ENCODE results near the gene NAV3.

Gene NAV3

DNA sequence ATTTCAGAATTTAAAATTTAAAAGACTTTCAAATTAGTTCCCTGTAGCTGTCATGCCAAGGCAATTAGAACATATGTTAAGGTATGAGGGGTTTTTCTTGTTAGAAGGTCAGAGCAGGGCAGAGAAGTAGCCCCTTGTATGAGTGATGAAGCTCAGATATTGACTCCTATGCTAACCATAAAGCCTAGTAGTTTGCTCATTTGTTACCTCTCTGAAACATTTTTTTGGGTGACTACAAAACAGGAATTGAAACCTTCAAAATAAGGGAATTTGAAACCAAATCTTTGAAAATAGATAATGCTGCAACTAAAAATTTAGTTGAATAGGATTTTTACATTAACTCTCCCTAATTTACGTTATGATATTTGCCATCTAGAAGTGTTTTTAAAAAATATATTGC is 333.5 kb downstream of the NAV3 start:
- TF ChIP-seq GABPA (IDR thresholded peaks at IDR 0.05; ENCODE audit: low read depth), result no peak
- TF ChIP-seq, protein P1, sequence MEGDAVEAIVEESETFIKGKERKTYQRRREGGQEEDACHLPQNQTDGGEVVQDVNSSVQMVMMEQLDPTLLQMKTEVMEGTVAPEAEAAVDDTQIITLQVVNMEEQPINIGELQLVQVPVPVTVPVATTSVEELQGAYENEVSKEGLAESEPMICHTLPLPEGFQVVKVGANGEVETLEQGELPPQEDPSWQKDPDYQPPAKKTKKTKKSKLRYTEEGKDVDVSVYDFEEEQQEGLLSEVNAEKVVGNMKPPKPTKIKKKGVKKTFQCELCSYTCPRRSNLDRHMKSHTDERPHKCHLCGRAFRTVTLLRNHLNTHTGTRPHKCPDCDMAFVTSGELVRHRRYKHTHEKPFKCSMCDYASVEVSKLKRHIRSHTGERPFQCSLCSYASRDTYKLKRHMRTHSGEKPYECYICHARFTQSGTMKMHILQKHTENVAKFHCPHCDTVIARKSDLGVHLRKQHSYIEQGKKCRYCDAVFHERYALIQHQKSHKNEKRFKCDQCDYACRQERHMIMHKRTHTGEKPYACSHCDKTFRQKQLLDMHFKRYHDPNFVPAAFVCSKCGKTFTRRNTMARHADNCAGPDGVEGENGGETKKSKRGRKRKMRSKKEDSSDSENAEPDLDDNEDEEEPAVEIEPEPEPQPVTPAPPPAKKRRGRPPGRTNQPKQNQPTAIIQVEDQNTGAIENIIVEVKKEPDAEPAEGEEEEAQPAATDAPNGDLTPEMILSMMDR (IDR thresholded peaks at IDR 0.05; ENCODE audit: insufficient read depth, low read length), result no peak
- no peak for TF ChIP-seq POLR2AphosphoS5 (IDR thresholded peaks at IDR 0.05; ENCODE audit: low read depth)
- TF ChIP-seq SPI1 (IDR thresholded peaks at IDR 0.05; ENCODE audit: borderline replicate concordance, low read depth), result no peak
- TF ChIP-seq, protein P2, sequence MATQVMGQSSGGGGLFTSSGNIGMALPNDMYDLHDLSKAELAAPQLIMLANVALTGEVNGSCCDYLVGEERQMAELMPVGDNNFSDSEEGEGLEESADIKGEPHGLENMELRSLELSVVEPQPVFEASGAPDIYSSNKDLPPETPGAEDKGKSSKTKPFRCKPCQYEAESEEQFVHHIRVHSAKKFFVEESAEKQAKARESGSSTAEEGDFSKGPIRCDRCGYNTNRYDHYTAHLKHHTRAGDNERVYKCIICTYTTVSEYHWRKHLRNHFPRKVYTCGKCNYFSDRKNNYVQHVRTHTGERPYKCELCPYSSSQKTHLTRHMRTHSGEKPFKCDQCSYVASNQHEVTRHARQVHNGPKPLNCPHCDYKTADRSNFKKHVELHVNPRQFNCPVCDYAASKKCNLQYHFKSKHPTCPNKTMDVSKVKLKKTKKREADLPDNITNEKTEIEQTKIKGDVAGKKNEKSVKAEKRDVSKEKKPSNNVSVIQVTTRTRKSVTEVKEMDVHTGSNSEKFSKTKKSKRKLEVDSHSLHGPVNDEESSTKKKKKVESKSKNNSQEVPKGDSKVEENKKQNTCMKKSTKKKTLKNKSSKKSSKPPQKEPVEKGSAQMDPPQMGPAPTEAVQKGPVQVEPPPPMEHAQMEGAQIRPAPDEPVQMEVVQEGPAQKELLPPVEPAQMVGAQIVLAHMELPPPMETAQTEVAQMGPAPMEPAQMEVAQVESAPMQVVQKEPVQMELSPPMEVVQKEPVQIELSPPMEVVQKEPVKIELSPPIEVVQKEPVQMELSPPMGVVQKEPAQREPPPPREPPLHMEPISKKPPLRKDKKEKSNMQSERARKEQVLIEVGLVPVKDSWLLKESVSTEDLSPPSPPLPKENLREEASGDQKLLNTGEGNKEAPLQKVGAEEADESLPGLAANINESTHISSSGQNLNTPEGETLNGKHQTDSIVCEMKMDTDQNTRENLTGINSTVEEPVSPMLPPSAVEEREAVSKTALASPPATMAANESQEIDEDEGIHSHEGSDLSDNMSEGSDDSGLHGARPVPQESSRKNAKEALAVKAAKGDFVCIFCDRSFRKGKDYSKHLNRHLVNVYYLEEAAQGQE (IDR thresholded peaks at IDR 0.05; ENCODE audit: insufficient replicate concordance, low read depth), result no peak
- Histone ChIP-seq H3K27ac (replicated peaks) (no peak overlapping the region), H3K4me3 (replicated peaks; ENCODE audit: insufficient read depth, low read length) (no peak overlapping the region), H3K27me3 (ENCODE audit: insufficient read depth, poor library complexity, severe bottlenecking) (no peaks in the 10 kb centered on the region)
- DNase-seq (ENCODE audit: low read depth in 1 of 2, low spot score in 1 of 2), result no peak

DNA sequence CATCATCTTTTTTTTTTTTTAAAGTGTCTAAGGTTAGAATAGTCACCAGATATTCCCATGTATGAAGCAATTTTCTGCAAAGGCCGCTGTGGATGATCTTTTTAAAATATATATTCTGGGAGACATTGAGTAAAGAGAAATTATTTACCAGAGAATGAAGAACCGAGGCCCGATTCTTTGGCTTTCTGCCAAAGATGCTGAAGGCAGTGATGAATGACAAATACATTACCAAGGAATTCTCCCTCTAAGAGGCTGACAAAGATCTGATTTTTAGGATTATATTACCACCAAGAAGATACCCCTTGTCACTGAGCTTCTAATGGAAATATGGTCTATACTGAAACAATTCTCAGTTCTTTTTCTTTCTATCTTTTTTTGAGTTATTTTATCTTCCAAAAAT is 336.8 kb downstream of the NAV3 start:
- no peak for DNase-seq (ENCODE audit: low read depth in 1 of 2, low spot score in 1 of 2)
- Histone ChIP-seq H3K27ac (replicated peaks) (no peak overlapping the region), H3K4me3 (replicated peaks; ENCODE audit: insufficient read depth, low read length) (no peak overlapping the region), H3K27me3 (ENCODE audit: insufficient read depth, poor library complexity, severe bottlenecking) (peaks cover 2% of the 10 kb centered on the region)
- no peak for TF ChIP-seq SPI1 (IDR thresholded peaks at IDR 0.05; ENCODE audit: borderline replicate concordance, low read depth)
- TF ChIP-seq, protein P1 (IDR thresholded peaks at IDR 0.05; ENCODE audit: insufficient read depth, low read length), result no peak

DNA sequence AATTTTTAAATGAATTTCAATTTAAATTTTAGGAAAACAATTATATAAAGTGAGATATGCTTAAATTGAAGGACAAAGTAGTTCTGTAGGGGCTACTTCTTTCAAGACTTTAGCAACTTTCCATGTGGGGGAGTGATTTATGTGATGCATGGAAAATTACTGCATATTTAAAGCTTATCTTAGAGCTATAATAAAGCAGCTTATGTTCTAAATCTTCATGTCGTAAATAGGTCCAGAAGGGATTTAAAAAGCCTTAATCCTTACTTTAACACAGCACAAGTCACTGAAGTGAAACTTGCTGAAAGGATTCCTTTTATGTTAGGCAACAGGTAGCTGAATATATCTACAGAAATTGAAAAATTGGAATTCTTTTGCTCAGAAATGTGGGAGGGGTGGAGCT is 340.4 kb downstream of the NAV3 start:
- DNase-seq (ENCODE audit: low read depth in 1 of 2, low spot score in 1 of 2), result no peak
- Histone ChIP-seq H3K27me3 (ENCODE audit: insufficient read depth, poor library complexity, severe bottlenecking) (peaks cover 2% of the 10 kb centered on the region), H3K4me3 (replicated peaks; ENCODE audit: insufficient read depth, low read length) (no peak overlapping the region), H3K27ac (replicated peaks) (no peak overlapping the region)
- TF ChIP-seq SPI1 (IDR thresholded peaks at IDR 0.05; ENCODE audit: borderline replicate concordance, low read depth) (no peak), GABPA (IDR thresholded peaks at IDR 0.05; ENCODE audit: low read depth) (no peak), POLR2AphosphoS5 (IDR thresholded peaks at IDR 0.05; ENCODE audit: low read depth) (no peak)
- TF ChIP-seq, protein P1 (IDR thresholded peaks at IDR 0.05; ENCODE audit: insufficient read depth, low read length), result no peak
- TF ChIP-seq, protein P2 (IDR thresholded peaks at IDR 0.05; ENCODE audit: insufficient replicate concordance, low read depth), result no peak

DNA sequence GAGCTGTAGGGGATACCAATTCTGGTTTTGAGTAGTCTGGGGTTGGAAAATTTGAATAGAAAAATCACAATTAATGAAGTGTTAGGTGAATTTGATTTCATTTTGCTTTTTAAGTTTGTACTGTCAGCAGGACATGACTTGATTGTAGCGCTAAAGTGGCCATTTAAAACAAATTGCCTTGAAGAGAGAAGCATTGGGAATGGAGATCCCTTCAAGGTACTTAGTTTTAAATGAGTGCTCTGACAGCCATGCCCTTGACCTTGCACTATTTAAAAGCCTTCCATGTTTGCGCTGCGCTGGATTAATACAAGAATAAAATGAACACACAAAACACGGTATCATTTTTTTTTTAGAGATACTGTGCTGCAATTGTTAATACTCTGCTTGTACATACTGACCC is 345.9 kb downstream of the NAV3 start:
- Histone ChIP-seq H3K4me3 (replicated peaks; ENCODE audit: insufficient read depth, low read length) (no peak overlapping the region), H3K27ac (replicated peaks) (no peak overlapping the region), H3K27me3 (ENCODE audit: insufficient read depth, poor library complexity, severe bottlenecking) (no peaks in the 10 kb centered on the region)
- DNase-seq (ENCODE audit: low read depth in 1 of 2, low spot score in 1 of 2), result no peak
- TF ChIP-seq GABPA (IDR thresholded peaks at IDR 0.05; ENCODE audit: low read depth) (no peak), POLR2AphosphoS5 (IDR thresholded peaks at IDR 0.05; ENCODE audit: low read depth) (no peak), SPI1 (IDR thresholded peaks at IDR 0.05; ENCODE audit: borderline replicate concordance, low read depth) (no peak)
- TF ChIP-seq, protein P1 (IDR thresholded peaks at IDR 0.05; ENCODE audit: insufficient read depth, low read length), result no peak
- TF ChIP-seq, protein P2 (IDR thresholded peaks at IDR 0.05; ENCODE audit: insufficient replicate concordance, low read depth), result no peak

Measured in HL-60 (cell line).